Central memory CD4-positive, alpha-beta T cell (primary cell): ENCODE measurements around the gene NKX2-4.
A peak's percentile ranks its signal among the peaks of the same experiment; 100 is the strongest.
"Not testable (repeated sequence)": the region's sequence is repeated elsewhere in the genome, so short reads cannot be mapped to it uniquely, and the experiment has no call there.

ENCODE experiments used
- DNase-seq: peaks from one replicate; pipeline ENCODE4 v3.0.0; 2022
- total RNA-seq, 3 experiments: gene quantifications; one replicate each; lab custom pipeline; 2026; lab: John Stamatoyannopoulos, UW

Gene NKX2-4
- 0 to 0.04 (median 0) reads per million in 3 experiments for total RNA-seq

GRCh38 chr20:21397341-21398108, at the start of gene NKX2-4:
Gene NKX2-4, minus strand, starts transcription at chr20:21397526. Its CDS starts 127 bp downstream, at chr20:21397399.
- no peak for DNase-seq

- no peak for DNase-seq
These were observed 40.5 kb upstream of the NKX2-4 start for GRCh38 chr20:21437816-21438215.

- no peak for DNase-seq
These were observed 39.9 kb upstream of the NKX2-4 start for GRCh38 chr20:21437248-21437647.

GRCh38 chr20:21436205-21436604, 38.9 kb upstream of the NKX2-4 start:
- no peak for DNase-seq

- DNase-seq: no peak
These were observed 38.2 kb upstream of the NKX2-4 start for GRCh38 chr20:21435576-21435975.

- DNase-seq: no peak
These were observed 36.1 kb upstream of the NKX2-4 start for GRCh38 chr20:21433329-21433890.

- DNase-seq: no peak
These were observed 35.6 kb upstream of the NKX2-4 start for GRCh38 chr20:21432911-21433310.

- DNase-seq: no peak
These were observed 32.7 kb upstream of the NKX2-4 start for GRCh38 chr20:21430020-21430419.

GRCh38 chr20:21424846-21425245, 27.5 kb upstream of the NKX2-4 start:
- no peak for DNase-seq

- DNase-seq: not testable (repeated sequence)
These were observed 26.4 kb upstream of the NKX2-4 start for GRCh38 chr20:21423712-21424111.

GRCh38 chr20:21421601-21422236, 24.4 kb upstream of the NKX2-4 start:
- DNase-seq: no peak

- DNase-seq: not testable (repeated sequence)
These were observed 21.8 kb upstream of the NKX2-4 start for GRCh38 chr20:21419147-21419546.

GRCh38 chr20:21413996-21414395, 16.7 kb upstream of the NKX2-4 start:
- not testable (repeated sequence) for DNase-seq

GRCh38 chr20:21411725-21412124, 14.4 kb upstream of the NKX2-4 start:
- DNase-seq: no peak

GRCh38 chr20:21399005-21399475, 1.7 kb upstream of the NKX2-4 start:
- DNase-seq: no peak

GRCh38 chr20:21398109-21399004, 1.0 kb upstream of the NKX2-4 start:
- DNase-seq: no peak

GRCh38 chr20:21396599-21397340, 556 bp downstream of the NKX2-4 start:
- DNase-seq: no peak

- DNase-seq: peak; percentile 63
These were observed 1.4 kb downstream of the NKX2-4 start for GRCh38 chr20:21395666-21396598.

- no peak for DNase-seq
These were observed 2.2 kb downstream of the NKX2-4 start for GRCh38 chr20:21395051-21395665.

GRCh38 chr20:21394551-21394950, 2.8 kb downstream of the NKX2-4 start:
- no peak for DNase-seq
